Ovary (tissue), 3 donors: Measurements from ENCODE around the gene DBNDD2.

Source experiments
- CTCF ChIP-seq, 3 donors: fragments of 450-650 bp in 2 of 3; fragments of 200-600 bp in 1 of 3; IDR thresholded peaks; one replicate each; pipeline versions ENCODE4 v1.5.1 to v1.8.0; 2016 to 2022; ENCODE audit warnings: antibody characterized with exemption in 3 of 3, mild to moderate bottlenecking in 1 of 3
- EP300 ChIP-seq: sonication (generic); formaldehyde crosslinking; IDR thresholded peaks from one replicate; pipeline ENCODE4 v1.6.1; 2017; ENCODE audit warnings: antibody characterized with exemption
- donor health status: DM: no; HTN: no; CAD: no.

- no peak for TF ChIP-seq EP300
- TF ChIP-seq CTCF (IDR thresholded peaks at IDR 0.05) = no peak
Observed at GRCh38 chr20:45368221-45368980, 39.7 kb upstream of the DBNDD2 start.
